ENCODE results near the gene SERPINA9. TPM values are rescaled to one million over a fixed set of nuclear protein-coding genes. Genes with fewer than 3 reads are reported as not detected.

The SERPINA9 gene
- polyA plus RNA-seq, 1 donor (not counting 4 experiments of a cell fraction or from before 2014, with no cell fraction given) = 0.05 TPM

DNA sequence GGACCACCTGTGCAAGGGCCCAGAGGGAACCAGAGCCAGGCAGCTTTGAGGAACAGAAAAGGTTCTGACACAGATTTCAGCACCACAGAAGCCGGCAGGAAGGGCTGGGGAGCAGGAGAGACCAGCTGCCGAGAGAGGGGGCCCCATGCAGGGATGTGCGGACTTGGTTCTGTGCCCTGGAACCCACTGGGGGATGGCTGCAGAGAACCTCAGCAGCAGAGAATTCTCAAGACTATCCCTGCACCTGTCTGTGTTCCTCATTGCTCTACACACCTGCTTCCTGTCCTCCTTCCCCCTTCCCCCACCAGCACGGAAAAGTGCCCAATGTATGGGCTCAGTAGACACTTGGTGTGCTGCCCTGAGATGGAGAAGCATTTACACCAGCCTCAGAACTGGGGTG, 3.2 kb downstream of the SERPINA9 start:
- FAIRE-seq = no peak
- no peak overlapping the region for H3K4me3 ChIP-seq (ENCODE audit: control insufficient read depth in 2 of 3, extremely low read depth in 1 of 3, insufficient read depth in 2 of 3, low read depth in 1 of 3, low read length in 3 of 3)
- DNase-seq (ENCODE audit: low read depth, low spot score) = no peak

GRCh38 chr14:94471045-94471444, 5.0 kb downstream of the SERPINA9 start:
- no peaks in the 10 kb centered on the region for H4K20me1 ChIP-seq (ENCODE audit: control insufficient read depth, extremely low read depth, insufficient read depth, low read length)
- H3K9me1 ChIP-seq (ENCODE audit: control insufficient read depth, extremely low read depth, insufficient read depth, low read length) = no peaks in the 10 kb centered on the region
- H3K4me2 ChIP-seq (ENCODE audit: control insufficient read depth, extremely low read depth, insufficient read depth, low read depth, low read length) = no peak overlapping the region
- no peak for DNase-seq (ENCODE audit: low read depth, low spot score)
- H3K79me2 ChIP-seq (ENCODE audit: control insufficient read depth, insufficient read depth, low read length) = no peaks in the 10 kb centered on the region
- no peak overlapping the region for H3K9ac ChIP-seq (ENCODE audit: control insufficient read depth, extremely low read depth, insufficient read depth, low read length)
- H3K9me3 ChIP-seq (ENCODE audit: control insufficient read depth, low read depth, low read length) = no peaks in the 10 kb centered on the region
- no peak for FAIRE-seq
- TF ChIP-seq EZH2 (IDR thresholded peaks at IDR 0.05; ENCODE audit: low read length) = no peak
- TF ChIP-seq, protein P1, sequence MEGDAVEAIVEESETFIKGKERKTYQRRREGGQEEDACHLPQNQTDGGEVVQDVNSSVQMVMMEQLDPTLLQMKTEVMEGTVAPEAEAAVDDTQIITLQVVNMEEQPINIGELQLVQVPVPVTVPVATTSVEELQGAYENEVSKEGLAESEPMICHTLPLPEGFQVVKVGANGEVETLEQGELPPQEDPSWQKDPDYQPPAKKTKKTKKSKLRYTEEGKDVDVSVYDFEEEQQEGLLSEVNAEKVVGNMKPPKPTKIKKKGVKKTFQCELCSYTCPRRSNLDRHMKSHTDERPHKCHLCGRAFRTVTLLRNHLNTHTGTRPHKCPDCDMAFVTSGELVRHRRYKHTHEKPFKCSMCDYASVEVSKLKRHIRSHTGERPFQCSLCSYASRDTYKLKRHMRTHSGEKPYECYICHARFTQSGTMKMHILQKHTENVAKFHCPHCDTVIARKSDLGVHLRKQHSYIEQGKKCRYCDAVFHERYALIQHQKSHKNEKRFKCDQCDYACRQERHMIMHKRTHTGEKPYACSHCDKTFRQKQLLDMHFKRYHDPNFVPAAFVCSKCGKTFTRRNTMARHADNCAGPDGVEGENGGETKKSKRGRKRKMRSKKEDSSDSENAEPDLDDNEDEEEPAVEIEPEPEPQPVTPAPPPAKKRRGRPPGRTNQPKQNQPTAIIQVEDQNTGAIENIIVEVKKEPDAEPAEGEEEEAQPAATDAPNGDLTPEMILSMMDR (optimal IDR thresholded peaks at IDR 0.05 in 1 of 3, IDR thresholded peaks at IDR 0.05 in 1 of 3, conservative IDR thresholded peaks at IDR 0.05 in 1 of 3; ENCODE audit: extremely low read depth in 1 of 3, insufficient read depth in 2 of 3, low read length in 3 of 3) = no peak
- no peaks in the 10 kb centered on the region for H3K27me3 ChIP-seq (ENCODE audit: control insufficient read depth, extremely low read depth, insufficient read depth, low read length)
- H2AFZ ChIP-seq (ENCODE audit: control insufficient read depth, low read length) = no peak overlapping the region
- peaks cover 4% of the 10 kb centered on the region for H3K4me1 ChIP-seq (ENCODE audit: control insufficient read depth, extremely low read depth, insufficient read depth, low read length)
- H3K36me3 ChIP-seq (ENCODE audit: control insufficient read depth in 2 of 2, extremely low read depth in 1 of 2, insufficient read depth in 2 of 2, low read length in 2 of 2) = no peaks in the 10 kb centered on the region
- dilution Hi-C loops (cut with MboI; ENCODE audit: extremely low pct_ligation_motif_present, low sequenced_read_pairs) = no loop called here
- no peak overlapping the region for H3K4me3 ChIP-seq (ENCODE audit: control insufficient read depth in 2 of 3, extremely low read depth in 1 of 3, insufficient read depth in 2 of 3, low read depth in 1 of 3, low read length in 3 of 3)
- no peak overlapping the region for H3K27ac ChIP-seq (ENCODE audit: control insufficient read depth, insufficient read depth, low read length)

More for the DNA sequence above, 3.2 kb downstream of the SERPINA9 start:
- Histone ChIP-seq H3K9ac (ENCODE audit: control insufficient read depth, extremely low read depth, insufficient read depth, low read length) (no peak overlapping the region), H3K36me3 (ENCODE audit: control insufficient read depth in 2 of 2, extremely low read depth in 1 of 2, insufficient read depth in 2 of 2, low read length in 2 of 2) (no peaks in the 10 kb centered on the region), H2AFZ (ENCODE audit: control insufficient read depth, low read length) (no peak overlapping the region), H3K79me2 (ENCODE audit: control insufficient read depth, insufficient read depth, low read length) (no peaks in the 10 kb centered on the region), H4K20me1 (ENCODE audit: control insufficient read depth, extremely low read depth, insufficient read depth, low read length) (no peaks in the 10 kb centered on the region), H3K27ac (ENCODE audit: control insufficient read depth, insufficient read depth, low read length) (no peak overlapping the region), H3K9me3 (ENCODE audit: control insufficient read depth, low read depth, low read length) (no peaks in the 10 kb centered on the region), H3K9me1 (ENCODE audit: control insufficient read depth, extremely low read depth, insufficient read depth, low read length) (no peaks in the 10 kb centered on the region), H3K27me3 (ENCODE audit: control insufficient read depth, extremely low read depth, insufficient read depth, low read length) (no peaks in the 10 kb centered on the region), H3K4me2 (ENCODE audit: control insufficient read depth, extremely low read depth, insufficient read depth, low read depth, low read length) (no peak overlapping the region), H3K4me1 (ENCODE audit: control insufficient read depth, extremely low read depth, insufficient read depth, low read length) (peaks cover 4% of the 10 kb centered on the region)
- dilution Hi-C loops (cut with MboI; ENCODE audit: extremely low pct_ligation_motif_present, low sequenced_read_pairs) = no loop called here
- TF ChIP-seq, protein P1 (optimal IDR thresholded peaks at IDR 0.05 in 1 of 3, IDR thresholded peaks at IDR 0.05 in 1 of 3, conservative IDR thresholded peaks at IDR 0.05 in 1 of 3; ENCODE audit: extremely low read depth in 1 of 3, insufficient read depth in 2 of 3, low read length in 3 of 3) = no peak
- TF ChIP-seq EZH2 (IDR thresholded peaks at IDR 0.05; ENCODE audit: low read length) = no peak
